Measurements from ENCODE around the gene SLX9.

SLX9 gene

DNA sequence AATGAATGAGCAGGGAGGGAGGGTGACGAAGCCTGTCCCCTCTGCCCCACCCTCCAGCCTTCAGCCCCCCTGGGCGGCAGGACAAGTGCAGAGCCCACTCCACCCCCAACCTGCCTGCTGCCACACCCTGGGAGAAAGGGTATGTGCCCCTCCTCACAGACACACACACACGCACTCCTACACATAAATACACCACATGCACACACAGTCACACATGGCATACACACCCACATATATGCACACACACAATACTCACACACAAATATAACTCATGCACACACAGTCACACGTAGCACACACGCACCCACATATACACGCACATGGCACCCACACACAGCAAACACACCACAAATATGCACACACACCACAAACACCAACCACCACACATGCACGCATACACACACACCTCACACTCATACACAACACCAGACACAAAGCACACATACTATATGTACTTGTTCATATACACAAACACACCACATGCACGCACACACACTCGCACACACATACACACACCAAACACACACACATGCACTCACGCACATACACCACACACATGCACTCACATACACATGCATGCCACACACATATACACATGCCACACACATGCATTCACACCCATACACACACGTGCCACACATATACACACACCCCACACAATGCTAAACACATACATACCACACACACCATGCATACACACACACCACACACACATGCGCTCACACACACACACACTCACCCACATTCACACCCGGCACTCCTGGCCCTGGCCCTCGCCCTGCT lies 35.5 kb upstream of the SLX9 start:
- Histone ChIP-seq H3K9me3 (ENCODE audit: control insufficient read depth, low read length) (no peaks in the 10 kb centered on the region), H3K27me3 (ENCODE audit: control insufficient read depth, insufficient read depth, low read length) (peaks cover 6% of the 10 kb centered on the region), H3K36me3 (ENCODE audit: control insufficient read depth, insufficient read depth, low read length) (no peaks in the 10 kb centered on the region), H3K4me1 (ENCODE audit: control insufficient read depth, insufficient read depth, low read length) (peaks cover 2% of the 10 kb centered on the region), H3K4me3 (ENCODE audit: low read length) (no peak overlapping the region), H3K9ac (ENCODE audit: low read length) (no peak overlapping the region)

- no peaks in the 10 kb centered on the region for H3K36me3 ChIP-seq (ENCODE audit: control insufficient read depth, insufficient read depth, low read length)
- H3K9me3 ChIP-seq (ENCODE audit: control insufficient read depth, low read length) = no peaks in the 10 kb centered on the region
- H3K4me3 ChIP-seq (ENCODE audit: low read length) = no peak overlapping the region
- no peak overlapping the region for H3K9ac ChIP-seq (ENCODE audit: low read length)
- H3K4me1 ChIP-seq (ENCODE audit: control insufficient read depth, insufficient read depth, low read length) = peaks cover 1% of the 10 kb centered on the region
- no peaks in the 10 kb centered on the region for H3K27me3 ChIP-seq (ENCODE audit: control insufficient read depth, insufficient read depth, low read length)
Observed at GRCh38 chr21:44905016-44905727, 34.7 kb upstream of the SLX9 start.

DNA sequence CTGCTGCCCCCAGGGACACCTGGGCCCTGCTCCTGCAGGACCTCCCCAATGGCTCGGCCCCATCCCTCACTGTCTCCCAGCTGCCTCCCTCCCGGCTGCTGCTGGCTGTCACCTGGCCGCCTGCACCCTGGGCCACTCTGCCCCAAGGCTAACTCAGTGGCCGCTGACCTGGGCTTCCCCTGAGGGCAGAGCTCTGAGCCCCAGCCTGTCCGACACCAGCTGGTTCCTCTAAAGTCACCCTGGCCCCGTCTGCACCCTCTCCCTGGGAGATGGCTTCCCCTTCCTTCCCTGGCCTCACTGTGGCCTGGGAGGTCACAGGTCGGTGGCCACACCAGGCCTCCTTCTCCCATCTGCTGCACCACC lies 34.1 kb upstream of the SLX9 start:
- Histone ChIP-seq H3K27me3 (ENCODE audit: control insufficient read depth, insufficient read depth, low read length) (no peaks in the 10 kb centered on the region), H3K36me3 (ENCODE audit: control insufficient read depth, insufficient read depth, low read length) (no peaks in the 10 kb centered on the region), H3K4me1 (ENCODE audit: control insufficient read depth, insufficient read depth, low read length) (peaks cover 7% of the 10 kb centered on the region), H3K9me3 (ENCODE audit: control insufficient read depth, low read length) (no peaks in the 10 kb centered on the region), H3K9ac (ENCODE audit: low read length) (no peak overlapping the region), H3K4me3 (ENCODE audit: low read length) (no peak overlapping the region)

DNA sequence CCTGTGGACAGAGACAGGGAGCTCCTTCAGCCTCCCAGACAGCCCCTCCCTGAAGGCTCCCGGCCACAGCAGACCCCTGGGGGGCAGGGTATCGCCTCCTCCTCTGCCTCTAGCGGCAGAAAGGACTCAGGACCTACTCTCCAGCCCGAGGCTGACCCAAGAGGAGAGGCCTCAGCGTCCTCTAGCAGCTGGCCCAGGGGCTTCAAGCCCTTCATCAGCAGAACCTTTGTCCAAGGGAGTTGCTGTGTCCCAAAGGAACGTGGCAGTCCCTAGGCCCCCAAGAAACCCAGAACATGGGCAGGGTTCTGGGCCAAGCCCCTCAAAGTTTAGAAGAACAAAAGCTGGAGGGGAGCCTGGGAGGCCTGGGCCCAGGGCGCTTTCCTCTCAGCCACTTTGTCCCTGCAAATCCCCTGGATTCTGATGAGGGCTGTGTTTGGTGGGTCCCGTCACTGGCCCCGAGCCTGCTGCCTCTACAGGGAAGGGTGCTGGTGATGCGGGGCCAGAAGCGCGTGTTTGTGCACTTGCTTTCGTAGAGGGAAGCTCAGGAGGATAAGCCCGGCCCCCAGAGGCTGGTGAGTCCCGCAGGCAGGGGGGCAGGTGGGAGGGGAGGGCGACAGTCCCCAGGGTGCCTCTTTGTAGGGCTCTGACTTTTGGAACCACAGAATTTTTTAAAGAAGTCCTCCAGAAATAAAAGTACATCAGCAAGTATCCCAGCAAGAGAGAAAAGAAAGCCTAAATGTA lies 32.4 kb upstream of the SLX9 start:
- Histone ChIP-seq H3K9me3 (ENCODE audit: control insufficient read depth, low read length) (no peaks in the 10 kb centered on the region), H3K9ac (ENCODE audit: low read length) (no peak overlapping the region), H3K36me3 (ENCODE audit: control insufficient read depth, insufficient read depth, low read length) (no peaks in the 10 kb centered on the region), H3K4me1 (ENCODE audit: control insufficient read depth, insufficient read depth, low read length) (peaks cover 23% of the 10 kb centered on the region), H3K4me3 (ENCODE audit: low read length) (no peak overlapping the region), H3K27me3 (ENCODE audit: control insufficient read depth, insufficient read depth, low read length) (no peaks in the 10 kb centered on the region)

- Histone ChIP-seq H3K9ac (ENCODE audit: low read length) (no peak overlapping the region), H3K4me1 (ENCODE audit: control insufficient read depth, insufficient read depth, low read length) (peaks cover 27% of the 10 kb centered on the region), H3K9me3 (ENCODE audit: control insufficient read depth, low read length) (no peaks in the 10 kb centered on the region), H3K4me3 (ENCODE audit: low read length) (no peak overlapping the region), H3K27me3 (ENCODE audit: control insufficient read depth, insufficient read depth, low read length) (no peaks in the 10 kb centered on the region), H3K36me3 (ENCODE audit: control insufficient read depth, insufficient read depth, low read length) (no peaks in the 10 kb centered on the region)
Observed at GRCh38 chr21:44907966-44908895, 31.6 kb upstream of the SLX9 start.

GRCh38 chr21:44908908-44909307 lies 30.9 kb upstream of the SLX9 start:
- Histone ChIP-seq H3K9me3 (ENCODE audit: control insufficient read depth, low read length) (no peaks in the 10 kb centered on the region), H3K9ac (ENCODE audit: low read length) (no peak overlapping the region), H3K4me3 (ENCODE audit: low read length) (no peak overlapping the region), H3K36me3 (ENCODE audit: control insufficient read depth, insufficient read depth, low read length) (no peaks in the 10 kb centered on the region), H3K4me1 (ENCODE audit: control insufficient read depth, insufficient read depth, low read length) (peaks cover 33% of the 10 kb centered on the region), H3K27me3 (ENCODE audit: control insufficient read depth, insufficient read depth, low read length) (no peaks in the 10 kb centered on the region)

DNA sequence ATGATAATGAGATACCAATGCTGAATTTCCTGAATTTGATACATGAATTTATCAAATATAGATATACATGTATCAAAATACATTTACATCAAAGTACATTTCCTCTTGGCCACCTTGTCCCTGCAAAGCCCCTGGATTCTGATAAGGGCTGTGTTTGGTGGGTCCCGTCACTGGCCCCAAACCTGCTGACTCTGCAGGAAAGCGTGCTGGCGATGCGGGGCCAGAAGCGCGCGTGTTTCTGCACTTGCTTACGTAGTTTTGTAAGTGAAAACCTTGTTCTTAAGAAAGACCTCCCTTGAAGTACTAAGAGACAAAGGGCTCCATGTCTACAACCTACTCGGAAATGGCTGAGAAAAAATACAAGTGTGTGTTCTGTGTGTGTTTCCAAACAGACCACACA lies 30.1 kb upstream of the SLX9 start:
- Histone ChIP-seq H3K27me3 (ENCODE audit: control insufficient read depth, insufficient read depth, low read length) (no peaks in the 10 kb centered on the region), H3K4me1 (ENCODE audit: control insufficient read depth, insufficient read depth, low read length) (peaks cover 36% of the 10 kb centered on the region), H3K36me3 (ENCODE audit: control insufficient read depth, insufficient read depth, low read length) (no peaks in the 10 kb centered on the region), H3K4me3 (ENCODE audit: low read length) (no peak overlapping the region), H3K9ac (ENCODE audit: low read length) (no peak overlapping the region), H3K9me3 (ENCODE audit: control insufficient read depth, low read length) (no peaks in the 10 kb centered on the region)

GRCh38 chr21:44910229-44911067 lies 29.4 kb upstream of the SLX9 start:
- Histone ChIP-seq H3K4me3 (ENCODE audit: low read length) (no peak overlapping the region), H3K9ac (ENCODE audit: low read length) (no peak overlapping the region), H3K4me1 (ENCODE audit: control insufficient read depth, insufficient read depth, low read length) (peaks cover 36% of the 10 kb centered on the region), H3K36me3 (ENCODE audit: control insufficient read depth, insufficient read depth, low read length) (no peaks in the 10 kb centered on the region), H3K27me3 (ENCODE audit: control insufficient read depth, insufficient read depth, low read length) (no peaks in the 10 kb centered on the region), H3K9me3 (ENCODE audit: control insufficient read depth, low read length) (no peaks in the 10 kb centered on the region)

DNA sequence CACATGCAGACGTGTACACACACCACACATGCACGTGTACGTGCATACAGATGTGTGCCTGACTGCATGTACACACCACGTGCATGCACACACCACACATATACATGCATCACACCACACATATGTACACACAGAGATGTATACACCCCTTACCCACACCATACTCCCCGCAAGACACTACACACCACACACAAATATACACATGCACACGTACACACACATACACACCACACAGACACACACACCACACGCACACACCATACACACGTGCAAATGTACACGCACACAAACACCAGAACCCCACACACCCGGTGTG lies 28.8 kb upstream of the SLX9 start:
- Histone ChIP-seq H3K9me3 (ENCODE audit: control insufficient read depth, low read length) (no peaks in the 10 kb centered on the region), H3K4me1 (ENCODE audit: control insufficient read depth, insufficient read depth, low read length) (peaks cover 36% of the 10 kb centered on the region), H3K9ac (ENCODE audit: low read length) (peak overlapping the region; percentile 23), H3K36me3 (ENCODE audit: control insufficient read depth, insufficient read depth, low read length) (no peaks in the 10 kb centered on the region), H3K4me3 (ENCODE audit: low read length) (no peak overlapping the region), H3K27me3 (ENCODE audit: control insufficient read depth, insufficient read depth, low read length) (no peaks in the 10 kb centered on the region)

DNA sequence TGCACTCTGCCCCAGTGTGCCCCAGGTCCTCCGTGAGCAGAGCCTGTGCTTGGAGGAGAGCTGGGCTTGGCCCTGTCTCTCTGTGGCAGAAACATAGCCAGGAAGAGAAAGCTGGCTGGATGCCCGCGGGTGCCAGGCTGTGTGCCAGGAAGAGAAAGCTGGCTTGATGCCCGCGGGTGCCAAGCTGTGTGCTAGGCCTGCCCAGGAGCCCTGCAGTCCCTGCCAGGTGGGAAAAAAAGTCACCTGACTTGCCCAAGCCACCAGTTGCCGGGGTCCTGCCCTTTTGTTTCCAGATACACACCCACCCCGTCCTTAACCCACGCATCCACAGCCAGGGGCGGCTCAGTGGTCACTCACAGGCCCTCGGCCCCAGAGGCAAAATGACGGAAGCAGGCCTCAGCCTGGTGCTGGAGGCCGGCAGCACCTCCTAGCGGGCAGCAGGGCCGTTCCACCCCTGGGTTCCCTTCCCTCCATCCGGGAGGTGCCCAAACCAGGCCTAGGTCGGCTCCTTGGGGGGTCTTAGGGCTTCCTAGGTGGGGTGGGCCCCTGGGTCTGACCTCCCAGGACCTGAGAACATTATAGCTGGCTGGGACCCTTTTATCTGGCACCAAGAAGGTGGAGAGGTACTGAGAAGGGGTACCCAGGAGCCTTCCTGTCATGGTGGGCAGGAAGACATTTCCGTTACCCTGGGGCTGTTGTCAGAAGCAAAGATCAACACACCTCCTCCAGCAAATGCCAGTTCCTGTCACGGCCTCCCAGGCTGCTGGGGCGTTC lies 28.3 kb upstream of the SLX9 start:
- Histone ChIP-seq H3K36me3 (ENCODE audit: control insufficient read depth, insufficient read depth, low read length) (no peaks in the 10 kb centered on the region), H3K9me3 (ENCODE audit: control insufficient read depth, low read length) (no peaks in the 10 kb centered on the region), H3K9ac (ENCODE audit: low read length) (peak overlapping the region; percentile 23), H3K4me3 (ENCODE audit: low read length) (no peak overlapping the region), H3K4me1 (ENCODE audit: control insufficient read depth, insufficient read depth, low read length) (peaks cover 36% of the 10 kb centered on the region), H3K27me3 (ENCODE audit: control insufficient read depth, insufficient read depth, low read length) (no peaks in the 10 kb centered on the region)
